A673 (cell line): ENCODE measurements around the gene MDFIC. TPM values are rescaled to one million over a fixed set of nuclear protein-coding genes. Genes with fewer than 3 reads are reported as not detected.

Source experiments
- BruUV-seq: library from RNA; stranded (reverse); fragments of 400-500 nt; replicated peaks from 2 replicates; lab custom pipeline; 2021; lab: Mats Ljungman, UMichigan
- CTCF ChIA-PET: fragments of 300-600 bp; sonication (Branson Sonifier 250); formaldehyde crosslinking; loops from one replicate; lab custom pipeline; 2022; ENCODE audit warnings: antibody characterized with exemption; lab: Charles Lee
- POLR2A ChIA-PET: fragments of 300-600 bp; sonication (Branson Sonifier 250); formaldehyde crosslinking; loops from one replicate; lab custom pipeline; 2022; ENCODE audit warnings: antibody characterized with exemption; ENCODE audit not compliant: low non-redundant PET; lab: Charles Lee
- DNase-seq: peaks from one replicate; pipeline ENCODE4 v3.0.0-alpha.2; 2015; ENCODE audit warnings: low spot score
- H3K27ac ChIP-seq: fragments of 200-600 bp; sonication (generic); 2 replicates; pipeline ENCODE4 v1.5.1; 2016; ENCODE audit warnings: mixed run types, low read depth, mild to moderate bottlenecking, mixed read lengths, antibody characterized with exemption, low read length; ENCODE audit not compliant: poor library complexity, severe bottlenecking
- H3K27me3 ChIP-seq: fragments of 200-600 bp; sonication (generic); replicated peaks from 2 replicates; pipeline ENCODE4 v1.6.1; 2017; ENCODE audit warnings: mixed run types, low read depth, mild to moderate bottlenecking, mixed read lengths, antibody characterized with exemption, low read length; ENCODE audit not compliant: insufficient read depth, poor library complexity
- H3K36me3 ChIP-seq: fragments of 200-600 bp; sonication (generic); 2 replicates; pipeline ENCODE4 v1.6.1; 2016; ENCODE audit warnings: mixed run types, mild to moderate bottlenecking, mixed read lengths, antibody characterized with exemption, low read length; ENCODE audit not compliant: insufficient read depth, poor library complexity, severe bottlenecking
- H3K4me1 ChIP-seq: fragments of 200-600 bp; sonication (generic); 2 replicates; pipeline ENCODE4 v1.6.1; 2017; ENCODE audit warnings: mixed run types, mild to moderate bottlenecking, mixed read lengths, antibody characterized with exemption, low read length; ENCODE audit not compliant: insufficient read depth, poor library complexity, severe bottlenecking
- H3K4me3 ChIP-seq: fragments of 200-600 bp; sonication (generic); 2 replicates; pipeline ENCODE4 v1.5.1; 2016; ENCODE audit warnings: low read depth, mixed run types, mild to moderate bottlenecking, mixed read lengths, low read length; ENCODE audit not compliant: poor library complexity, severe bottlenecking
- H3K9me3 ChIP-seq: fragments of 200-600 bp; sonication (generic); 2 replicates; pipeline ENCODE4 v1.6.1; 2016; ENCODE audit warnings: mixed run types, low read depth, mild to moderate bottlenecking, mixed read lengths, antibody characterized with exemption, low read length; ENCODE audit not compliant: poor library complexity, severe bottlenecking
- EZH2 ChIP-seq: fragments of 200-600 bp; sonication (generic); IDR thresholded peaks from 2 replicates; pipeline ENCODE4 v1.6.1; 2017; ENCODE audit warnings: borderline replicate concordance, low read depth, mild to moderate bottlenecking, mixed read lengths, antibody characterized with exemption, low read length; ENCODE audit not compliant: poor library complexity, severe bottlenecking
- intact Hi-C: fragments of 100-400 bp; cut with micrococcal nuclease; formaldehyde crosslinking; loops from one replicate; pipeline ENCODE4 v1.10.0; 2022; ENCODE audit not compliant: unreplicated experiment
- total RNA-seq: library from RNA; stranded (reverse); gene quantifications from 2 replicates; pipeline ENCODE4 v1.2.3, GENCODE V29; 2021
- TF ChIP-seq, protein P1 (sequence below): fragments of 300-800, 200-600 bp; sonication (generic); conservative IDR thresholded peaks from 2 replicates; pipeline ENCODE4 v1.5.1; 2017; ENCODE audit warnings: low read depth, mild to moderate bottlenecking, antibody characterized with exemption, low read length, moderate library complexity, mixed read lengths

The MDFIC gene
- total RNA-seq, 1 experiment from 2014 or later = 32.6 TPM

DNA sequence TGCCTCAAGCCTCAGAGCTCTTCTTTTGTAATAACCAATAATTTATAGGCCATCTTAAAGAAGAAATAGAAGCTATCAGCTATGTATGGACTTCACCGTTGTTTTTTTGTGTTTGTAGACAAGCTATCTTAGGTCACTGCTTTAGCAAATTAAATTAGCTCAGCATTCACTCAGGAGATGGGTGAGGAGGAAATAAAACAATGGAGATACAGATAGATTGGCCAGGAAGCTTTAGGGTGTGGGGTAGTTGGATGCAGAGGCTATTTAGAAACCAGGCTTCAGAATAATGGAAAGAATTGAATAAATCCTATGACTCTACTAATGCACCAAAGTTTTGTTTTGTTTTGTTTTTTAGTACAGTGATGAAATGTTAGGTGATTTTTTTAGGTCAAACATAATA, 66.1 kb downstream of the MDFIC start:
- TF ChIP-seq EZH2 = no peak
- TF ChIP-seq, protein P1, sequence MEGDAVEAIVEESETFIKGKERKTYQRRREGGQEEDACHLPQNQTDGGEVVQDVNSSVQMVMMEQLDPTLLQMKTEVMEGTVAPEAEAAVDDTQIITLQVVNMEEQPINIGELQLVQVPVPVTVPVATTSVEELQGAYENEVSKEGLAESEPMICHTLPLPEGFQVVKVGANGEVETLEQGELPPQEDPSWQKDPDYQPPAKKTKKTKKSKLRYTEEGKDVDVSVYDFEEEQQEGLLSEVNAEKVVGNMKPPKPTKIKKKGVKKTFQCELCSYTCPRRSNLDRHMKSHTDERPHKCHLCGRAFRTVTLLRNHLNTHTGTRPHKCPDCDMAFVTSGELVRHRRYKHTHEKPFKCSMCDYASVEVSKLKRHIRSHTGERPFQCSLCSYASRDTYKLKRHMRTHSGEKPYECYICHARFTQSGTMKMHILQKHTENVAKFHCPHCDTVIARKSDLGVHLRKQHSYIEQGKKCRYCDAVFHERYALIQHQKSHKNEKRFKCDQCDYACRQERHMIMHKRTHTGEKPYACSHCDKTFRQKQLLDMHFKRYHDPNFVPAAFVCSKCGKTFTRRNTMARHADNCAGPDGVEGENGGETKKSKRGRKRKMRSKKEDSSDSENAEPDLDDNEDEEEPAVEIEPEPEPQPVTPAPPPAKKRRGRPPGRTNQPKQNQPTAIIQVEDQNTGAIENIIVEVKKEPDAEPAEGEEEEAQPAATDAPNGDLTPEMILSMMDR = no peak
- H3K4me3 ChIP-seq = no peak overlapping the region
- H3K27ac ChIP-seq = no peak overlapping the region
- H3K27me3 ChIP-seq = no peaks in the 10 kb centered on the region
- CTCF ChIA-PET = no interaction called here
- H3K4me1 ChIP-seq = peaks cover 25% of the 10 kb centered on the region
- BruUV-seq = no TSS peak
- no peak for DNase-seq
- POLR2A ChIA-PET = no interaction called here
- no peaks in the 10 kb centered on the region for H3K36me3 ChIP-seq
- intact Hi-C loops = no loop called here
- no peaks in the 10 kb centered on the region for H3K9me3 ChIP-seq

DNA sequence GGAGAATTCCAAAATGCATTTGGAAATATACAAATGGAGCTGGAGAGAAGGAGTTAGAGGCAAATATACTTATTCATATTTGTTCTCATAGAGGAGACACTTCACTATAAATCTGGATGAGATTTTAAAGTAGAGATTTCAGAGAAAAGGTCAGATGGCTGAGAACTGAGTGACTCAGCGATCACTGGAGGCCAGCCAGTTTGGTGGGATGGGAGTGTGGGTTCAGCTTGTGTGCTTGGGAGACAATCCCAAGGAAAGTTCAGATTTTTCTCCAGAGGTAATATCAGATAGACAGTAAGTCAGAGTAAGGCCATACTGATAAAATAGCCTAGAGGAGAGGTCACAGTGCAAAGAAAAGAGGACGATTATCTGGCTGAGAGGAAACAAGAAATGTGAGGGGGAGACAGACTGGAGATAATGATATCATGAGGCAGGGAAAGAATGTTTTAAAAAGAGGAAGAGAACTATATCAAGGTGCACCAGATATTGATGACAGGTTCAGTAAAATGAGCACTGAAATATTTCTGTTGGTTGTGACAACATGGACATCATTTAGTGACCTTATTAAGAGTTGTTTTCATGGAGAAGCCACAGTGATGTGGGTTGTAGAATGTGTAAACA, 67.0 kb downstream of the MDFIC start:
- DNase-seq = no peak
- BruUV-seq = no TSS peak
- no peaks in the 10 kb centered on the region for H3K27me3 ChIP-seq
- no peaks in the 10 kb centered on the region for H3K9me3 ChIP-seq
- ChIA-PET CTCF (no interaction called here), POLR2A (no interaction called here)
- H3K27ac ChIP-seq = no peak overlapping the region
- intact Hi-C loops = no loop called here
- no peaks in the 10 kb centered on the region for H3K36me3 ChIP-seq
- no peak overlapping the region for H3K4me3 ChIP-seq
- H3K4me1 ChIP-seq = peaks cover 25% of the 10 kb centered on the region
- TF ChIP-seq, protein P1 = no peak
- no peak for TF ChIP-seq EZH2

DNA sequence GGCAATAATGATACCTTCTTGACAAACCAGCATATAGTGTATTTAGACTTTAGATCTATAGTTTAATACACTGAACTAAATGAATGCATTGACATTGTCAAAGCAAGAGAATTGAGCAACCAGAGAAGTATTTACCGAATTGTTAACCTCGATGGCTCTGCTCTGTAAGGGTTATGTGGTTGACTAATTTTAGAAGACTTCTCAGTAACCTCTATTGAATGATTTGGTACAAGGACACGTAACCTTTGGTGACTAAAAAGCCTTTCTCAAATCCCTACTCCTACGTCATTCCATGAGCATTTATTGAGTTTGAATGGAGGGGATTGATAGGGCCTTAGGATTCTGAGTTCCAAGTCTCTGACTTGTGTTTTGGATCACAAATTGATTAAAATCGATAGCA, 67.6 kb downstream of the MDFIC start:
- intact Hi-C loops = no loop called here
- CTCF ChIA-PET = no interaction called here

More for the DNA sequence above, 67.6 kb downstream of the MDFIC start:
- H3K4me1 ChIP-seq = peaks cover 25% of the 10 kb centered on the region
- TF ChIP-seq, protein P1 = no peak
- no peak for TF ChIP-seq EZH2
- no peaks in the 10 kb centered on the region for H3K36me3 ChIP-seq
- H3K27me3 ChIP-seq = no peaks in the 10 kb centered on the region
- no peak for DNase-seq
- H3K27ac ChIP-seq = no peak overlapping the region
- no TSS peak for BruUV-seq
- H3K4me3 ChIP-seq = no peak overlapping the region
- H3K9me3 ChIP-seq = no peaks in the 10 kb centered on the region
- POLR2A ChIA-PET = no interaction called here
